ENCODE measurements around the gene SENP5. TPM values are rescaled to one million over a fixed set of nuclear protein-coding genes. Genes with fewer than 3 reads are reported as not detected.
"Not testable (repeated sequence)": the region's sequence is repeated elsewhere in the genome, so short reads cannot be mapped to it uniquely, and the experiment has no call there.

The SENP5 gene
- total RNA-seq, 1 donor from 2014 or later, result 45.3 TPM

DNA sequence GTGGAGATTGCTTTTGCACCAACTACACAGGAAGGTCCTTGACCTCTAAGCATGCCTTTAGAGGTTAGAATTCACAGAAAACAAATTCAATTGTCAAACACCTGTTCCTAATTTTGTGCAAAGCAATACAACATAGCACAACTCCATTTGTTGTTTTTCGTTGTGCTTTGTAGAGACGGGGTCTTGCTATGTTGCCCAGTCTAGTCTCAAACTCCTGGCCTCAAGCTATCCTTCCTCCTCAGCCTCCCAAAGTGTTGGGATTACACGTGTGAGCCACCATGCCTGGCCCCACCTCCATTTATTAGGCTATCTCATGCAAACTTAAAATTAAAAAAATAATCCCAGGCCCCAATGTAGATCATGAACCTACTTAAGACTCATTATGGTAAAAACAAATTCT is 68.6 kb downstream of the SENP5 start:
- H3K4me3 Mint-ChIP-seq, result no peak overlapping the region
- intact Hi-C loops (cut with micrococcal nuclease), result no loop called here
- H3K36me3 Mint-ChIP-seq (ENCODE audit: low read depth), result peaks cover 64% of the 10 kb centered on the region
- peak overlapping the region; percentile 44 for H3K27ac Mint-ChIP-seq
- no peaks in the 10 kb centered on the region for H3K9me3 Mint-ChIP-seq
- no peaks in the 10 kb centered on the region for H3K27me3 Mint-ChIP-seq (ENCODE audit: insufficient read depth)
- DNase-seq (ENCODE audit: low spot score), result no peak
- H3K4me1 Mint-ChIP-seq (ENCODE audit: low read depth), result peaks cover 26% of the 10 kb centered on the region

- intact Hi-C loops (cut with micrococcal nuclease), result no loop called here
- Mint-ChIP-seq H3K9me3 (no peaks in the 10 kb centered on the region), H3K4me3 (no peak overlapping the region), H3K27me3 (ENCODE audit: insufficient read depth) (peaks cover 2% of the 10 kb centered on the region), H3K36me3 (ENCODE audit: low read depth) (peaks cover 63% of the 10 kb centered on the region), H3K27ac (no peak overlapping the region), H3K4me1 (ENCODE audit: low read depth) (peaks cover 35% of the 10 kb centered on the region)
- DNase-seq (ENCODE audit: low spot score), result no peak
These were observed 70.4 kb downstream of the SENP5 start for GRCh38 chr3:196938124-196938523.

GRCh38 chr3:196938576-196938975 is 70.9 kb downstream of the SENP5 start:
- no peaks in the 10 kb centered on the region for H3K9me3 Mint-ChIP-seq
- peaks cover 39% of the 10 kb centered on the region for H3K4me1 Mint-ChIP-seq (ENCODE audit: low read depth)
- intact Hi-C loops (cut with micrococcal nuclease), result no loop called here
- H3K36me3 Mint-ChIP-seq (ENCODE audit: low read depth), result peaks cover 65% of the 10 kb centered on the region
- peak overlapping the region; percentile 2 for H3K4me3 Mint-ChIP-seq
- no peak overlapping the region for H3K27ac Mint-ChIP-seq
- DNase-seq (ENCODE audit: low spot score), result no peak
- H3K27me3 Mint-ChIP-seq (ENCODE audit: insufficient read depth), result peaks cover 2% of the 10 kb centered on the region

DNA sequence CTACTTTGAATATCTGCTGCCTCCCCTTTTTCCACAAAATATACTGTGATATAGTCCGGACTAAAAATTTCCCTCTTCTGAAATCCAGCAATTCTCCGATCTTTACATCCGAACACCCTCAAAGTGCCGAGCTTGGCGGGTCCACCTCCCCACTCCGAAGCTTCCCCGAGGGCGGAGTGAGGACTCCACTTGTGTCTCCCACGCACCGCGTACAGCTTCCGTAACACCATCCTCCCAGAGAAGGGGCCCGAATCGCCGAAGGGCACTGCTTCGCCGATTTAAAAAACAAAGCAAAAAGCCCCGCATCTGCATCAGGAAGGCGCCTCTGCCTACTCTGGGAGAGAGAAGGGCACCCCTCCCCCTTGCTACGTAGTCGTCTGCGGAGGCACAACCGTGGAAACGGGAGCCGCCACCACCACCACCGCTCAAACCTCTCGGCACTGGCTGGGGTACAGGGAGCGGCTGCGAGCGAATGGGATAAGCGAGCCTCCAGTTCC is 74.1 kb downstream of the SENP5 start:
- H3K9me3 Mint-ChIP-seq, result no peaks in the 10 kb centered on the region
- peaks cover 55% of the 10 kb centered on the region for H3K4me1 Mint-ChIP-seq (ENCODE audit: low read depth)
- H3K27me3 Mint-ChIP-seq (ENCODE audit: insufficient read depth), result peaks cover 2% of the 10 kb centered on the region
- intact Hi-C loops (cut with micrococcal nuclease), result loop anchor here (1.0 to 5.0 kb wide), 10 partner anchors 28 to 509 kb away; partner anchors contain the start of genes CEP19, FBXO45, PIGX and RNF168
- peak overlapping the region; percentile 97 for H3K27ac Mint-ChIP-seq
- peak; percentile 51 for DNase-seq (ENCODE audit: low spot score)
- peaks cover 50% of the 10 kb centered on the region for H3K36me3 Mint-ChIP-seq (ENCODE audit: low read depth)
- peak overlapping the region; percentile 100 for H3K4me3 Mint-ChIP-seq

DNA sequence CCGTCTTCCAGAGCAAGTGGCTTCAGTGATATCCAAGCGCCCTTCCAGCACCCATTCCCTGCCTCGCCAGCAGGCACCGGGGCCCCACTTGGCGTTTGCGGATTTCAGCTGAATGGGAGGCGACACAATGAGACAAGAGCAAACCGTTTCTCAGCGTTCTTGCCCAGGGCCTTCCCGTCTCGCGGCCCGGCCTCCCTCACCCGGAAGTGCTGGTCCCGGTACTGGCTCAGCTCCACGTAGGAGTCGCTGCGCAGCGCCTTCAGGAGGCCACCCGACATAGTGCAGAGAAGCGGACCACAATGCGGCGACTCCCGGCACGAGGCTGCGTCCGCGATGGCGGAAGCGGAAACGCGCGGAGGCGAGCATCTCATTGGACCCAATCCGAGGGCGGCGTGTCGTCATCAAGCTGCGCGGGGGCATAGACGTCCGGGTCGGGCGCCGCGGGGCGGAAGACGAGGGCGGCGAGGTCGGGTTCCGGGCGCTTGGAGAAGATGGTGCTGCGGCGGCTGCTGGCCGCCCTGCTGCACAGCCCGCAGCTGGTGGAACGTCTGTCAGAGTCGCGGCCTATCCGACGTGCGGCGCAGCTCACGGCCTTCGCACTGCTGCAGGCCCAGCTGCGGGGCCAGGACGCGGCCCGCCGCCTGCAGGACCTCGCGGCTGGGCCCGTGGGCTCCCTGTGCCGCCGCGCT is 74.7 kb downstream of the SENP5 start, which contains the start of gene NCBP2:
Gene NCBP2 (minus strand): TSS at position 303 of the 689 bp plus-strand sequence. CDS start 25 bp downstream, at position 278.
- Mint-ChIP-seq H3K9me3 (no peaks in the 10 kb centered on the region), H3K27ac (peak within 1 kb of the TSS; percentile 97), H3K36me3 (ENCODE audit: low read depth) (peaks cover 44% of the 10 kb centered on the region), H3K27me3 (ENCODE audit: insufficient read depth) (peaks cover 2% of the 10 kb centered on the region), H3K4me3 (peak within 1 kb of the TSS; percentile 100), H3K4me1 (ENCODE audit: low read depth) (peaks cover 55% of the 10 kb centered on the region)
- peak; percentile 100 for DNase-seq (ENCODE audit: low spot score)
- intact Hi-C loops (cut with micrococcal nuclease), result loop anchor here (1.0 to 5.0 kb wide), 10 partner anchors 27 to 510 kb away; partner anchors contain the start of genes CEP19, FBXO45, PIGX and RNF168

DNA sequence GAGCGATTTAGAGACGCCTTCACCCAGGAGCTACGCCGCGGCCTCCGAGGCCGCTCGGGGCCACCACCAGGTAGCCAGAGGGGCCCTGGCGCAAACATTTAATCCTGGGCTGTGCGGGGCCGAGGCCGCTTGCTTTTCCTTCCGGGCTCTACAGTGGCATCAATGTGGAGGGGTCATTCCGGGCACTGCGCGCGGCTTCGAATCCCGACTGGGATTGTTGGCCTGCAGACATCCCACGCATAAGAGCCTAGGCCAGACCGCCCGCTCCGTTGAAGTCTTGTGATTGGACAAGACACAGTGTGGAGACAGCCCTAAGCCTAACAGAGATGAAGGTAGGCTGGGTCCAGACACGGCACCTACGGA is 75.2 kb downstream of the SENP5 start:
- H3K27me3 Mint-ChIP-seq (ENCODE audit: insufficient read depth), result peaks cover 2% of the 10 kb centered on the region
- H3K9me3 Mint-ChIP-seq, result no peaks in the 10 kb centered on the region
- no peak for DNase-seq (ENCODE audit: low spot score)
- H3K36me3 Mint-ChIP-seq (ENCODE audit: low read depth), result peaks cover 38% of the 10 kb centered on the region
- peak overlapping the region; percentile 88 for H3K27ac Mint-ChIP-seq
- peak overlapping the region; percentile 100 for H3K4me3 Mint-ChIP-seq
- intact Hi-C loops (cut with micrococcal nuclease), result loop anchor here (1.0 to 5.0 kb wide), 10 partner anchors 26 to 511 kb away; partner anchors contain the start of genes CEP19, FBXO45, PIGX and RNF168
- peaks cover 50% of the 10 kb centered on the region for H3K4me1 Mint-ChIP-seq (ENCODE audit: low read depth)

GRCh38 chr3:196944037-196944790 is 76.5 kb downstream of the SENP5 start:
- intact Hi-C loops (cut with micrococcal nuclease), result loop anchor here (5.0 kb wide), 2 partner anchors 442 to 512 kb away; partner anchors contain the start of genes RNF168 and UBXN7
- H3K27me3 Mint-ChIP-seq (ENCODE audit: insufficient read depth); DNase-seq (ENCODE audit: low spot score); H3K9me3 Mint-ChIP-seq: not testable (repeated sequence)
- Mint-ChIP-seq H3K4me1 (ENCODE audit: low read depth) (peaks cover 39% of the 10 kb centered on the region), H3K4me3 (peak overlapping the region; percentile 100), H3K36me3 (ENCODE audit: low read depth) (peaks cover 28% of the 10 kb centered on the region), H3K27ac (peak overlapping the region; percentile 40)

DNA sequence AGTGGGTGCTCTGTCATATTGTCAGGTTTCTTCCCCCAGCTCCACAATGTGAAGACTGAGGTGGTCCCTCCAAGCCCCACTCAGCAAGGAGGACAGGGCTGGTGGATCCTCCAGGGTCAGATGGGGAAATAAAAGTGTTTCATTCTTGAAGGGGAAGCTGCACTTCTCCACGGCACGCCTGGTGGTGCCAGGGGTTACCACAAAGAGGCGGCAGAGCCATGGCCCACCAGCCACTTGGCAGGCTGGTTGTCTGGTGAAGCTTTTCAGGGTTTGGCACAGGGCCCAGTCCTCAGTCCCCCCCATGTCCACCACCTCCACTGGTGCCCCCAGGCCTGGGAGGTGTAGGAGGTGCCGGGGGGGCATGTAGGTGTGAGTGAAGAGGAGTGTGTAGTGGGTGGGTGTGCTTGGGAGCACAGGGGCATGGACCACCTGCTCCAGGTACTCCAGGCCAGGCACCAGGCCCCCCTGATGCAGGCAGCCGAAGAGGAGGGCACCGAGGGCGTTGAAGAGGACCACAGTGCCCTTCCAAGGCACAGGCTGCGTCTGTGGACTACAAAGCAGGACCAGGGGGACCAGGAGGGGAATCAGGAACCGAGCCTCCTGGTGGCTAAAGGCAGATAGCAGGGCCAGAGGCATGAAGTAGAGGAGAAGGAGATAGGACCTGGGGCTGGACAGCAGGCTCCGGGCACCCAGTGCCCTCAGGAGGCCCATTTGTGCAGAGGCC is 79.6 kb downstream of the SENP5 start:
- intact Hi-C loops (cut with micrococcal nuclease), result no loop called here
- no peak for DNase-seq (ENCODE audit: low spot score)
- H3K4me1 Mint-ChIP-seq (ENCODE audit: low read depth), result peaks cover 22% of the 10 kb centered on the region
- H3K9me3 Mint-ChIP-seq, result no peaks in the 10 kb centered on the region
- peaks cover 2% of the 10 kb centered on the region for H3K27me3 Mint-ChIP-seq (ENCODE audit: insufficient read depth)
- no peak overlapping the region for H3K27ac Mint-ChIP-seq
- H3K36me3 Mint-ChIP-seq (ENCODE audit: low read depth), result peaks cover 15% of the 10 kb centered on the region
- no peak overlapping the region for H3K4me3 Mint-ChIP-seq

DNA sequence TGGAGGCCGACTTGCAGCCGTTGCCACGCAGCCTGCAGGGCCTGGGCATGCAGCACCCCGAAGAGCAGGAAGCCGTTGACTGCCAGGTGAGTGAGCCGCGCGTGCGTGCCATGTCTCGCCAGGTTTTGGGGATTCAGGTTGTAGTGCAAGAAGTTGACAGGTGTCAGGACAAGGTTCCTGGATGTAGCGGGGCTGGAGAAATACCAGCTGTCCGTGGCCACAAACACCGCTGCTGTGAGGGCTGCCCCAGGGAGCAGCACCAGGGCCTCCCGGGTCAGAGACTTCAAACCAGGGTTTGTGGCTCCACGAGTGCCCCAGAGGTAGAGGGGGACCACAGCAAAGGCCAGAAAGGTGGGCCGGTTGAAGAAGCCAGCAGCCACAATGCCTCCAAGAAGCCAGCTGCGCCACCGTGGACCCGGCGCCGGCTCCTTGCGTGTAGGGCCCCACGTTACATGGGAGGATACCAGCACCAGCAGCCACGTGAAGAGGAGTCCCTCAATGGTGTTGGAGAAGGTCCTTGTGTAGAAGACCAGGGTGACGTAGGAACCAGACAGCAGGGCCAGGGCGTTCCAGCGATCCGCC is 80.2 kb downstream of the SENP5 start:
- Mint-ChIP-seq H3K36me3 (ENCODE audit: low read depth) (peaks cover 14% of the 10 kb centered on the region), H3K4me1 (ENCODE audit: low read depth) (peaks cover 22% of the 10 kb centered on the region), H3K27me3 (ENCODE audit: insufficient read depth) (no peaks in the 10 kb centered on the region), H3K9me3 (no peaks in the 10 kb centered on the region), H3K4me3 (no peak overlapping the region), H3K27ac (no peak overlapping the region)
- intact Hi-C loops (cut with micrococcal nuclease), result no loop called here
- no peak for DNase-seq (ENCODE audit: low spot score)

- H3K4me1 Mint-ChIP-seq (ENCODE audit: low read depth), result peaks cover 14% of the 10 kb centered on the region
- intact Hi-C loops (cut with micrococcal nuclease), result no loop called here
- DNase-seq (ENCODE audit: low spot score), result no peak
- H3K36me3 Mint-ChIP-seq (ENCODE audit: low read depth), result peaks cover 7% of the 10 kb centered on the region
- H3K9me3 Mint-ChIP-seq, result no peaks in the 10 kb centered on the region
- H3K27ac Mint-ChIP-seq, result no peak overlapping the region
- H3K4me3 Mint-ChIP-seq, result no peak overlapping the region
- H3K27me3 Mint-ChIP-seq (ENCODE audit: insufficient read depth), result no peaks in the 10 kb centered on the region
These were observed 80.9 kb downstream of the SENP5 start for GRCh38 chr3:196948442-196949284.

GRCh38 chr3:196949285-196949619 is 81.5 kb downstream of the SENP5 start:
- intact Hi-C loops (cut with micrococcal nuclease), result no loop called here
- Mint-ChIP-seq H3K4me1 (ENCODE audit: low read depth) (peaks cover 9% of the 10 kb centered on the region), H3K36me3 (ENCODE audit: low read depth) (peaks cover 5% of the 10 kb centered on the region), H3K27ac (no peak overlapping the region), H3K4me3 (no peak overlapping the region), H3K27me3 (ENCODE audit: insufficient read depth) (no peaks in the 10 kb centered on the region), H3K9me3 (no peaks in the 10 kb centered on the region)
- DNase-seq (ENCODE audit: low spot score), result no peak

- H3K36me3 Mint-ChIP-seq (ENCODE audit: low read depth), result peaks cover 3% of the 10 kb centered on the region
- H3K4me1 Mint-ChIP-seq (ENCODE audit: low read depth), result peaks cover 4% of the 10 kb centered on the region
- no peak for DNase-seq (ENCODE audit: low spot score)
- intact Hi-C loops (cut with micrococcal nuclease), result no loop called here
- H3K9me3 Mint-ChIP-seq, result no peaks in the 10 kb centered on the region
- H3K27ac Mint-ChIP-seq, result no peak overlapping the region
- H3K4me3 Mint-ChIP-seq, result no peak overlapping the region
- no peaks in the 10 kb centered on the region for H3K27me3 Mint-ChIP-seq (ENCODE audit: insufficient read depth)
These were observed 82.0 kb downstream of the SENP5 start for GRCh38 chr3:196949750-196950149.
